ENCODE results near the gene EIF5A2. TPM values are rescaled to one million over a fixed set of nuclear protein-coding genes. Genes with fewer than 3 reads are reported as not detected.
"Not testable (repeated sequence)": the region's sequence is repeated elsewhere in the genome, so short reads cannot be mapped to it uniquely, and the experiment has no call there.

The EIF5A2 gene
- total RNA-seq, 1 donor from 2014 or later, result 3.2 TPM

DNA sequence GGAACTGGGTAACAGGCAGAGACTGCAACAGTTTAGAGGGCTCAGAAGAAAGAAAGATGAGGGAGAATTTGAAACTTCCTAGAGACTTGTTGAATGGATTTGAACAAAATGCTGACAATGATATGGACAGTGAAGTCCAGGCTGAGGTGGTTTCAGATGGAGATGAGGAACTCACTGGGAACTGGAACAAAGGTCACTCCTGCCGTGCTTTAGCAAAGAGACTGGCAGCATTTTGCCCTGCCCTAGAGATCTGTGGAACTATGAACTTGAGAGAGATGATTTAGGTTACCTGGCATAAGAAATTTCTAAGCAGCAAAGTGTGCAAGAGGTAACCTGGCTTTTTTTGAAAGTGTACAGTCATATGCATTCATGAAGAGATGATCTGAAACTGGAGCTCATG, 11.7 kb downstream of the EIF5A2 start:
- DNase-seq, result no peak

GRCh38 chr3:170896333-170896732, 12.1 kb downstream of the EIF5A2 start:
- not testable (repeated sequence) for DNase-seq

GRCh38 chr3:170893895-170894294, 14.5 kb downstream of the EIF5A2 start:
- no peak for DNase-seq

GRCh38 chr3:170889630-170890029, 18.8 kb downstream of the EIF5A2 start:
- peak; percentile 82 for DNase-seq

- DNase-seq, result peak; percentile 49
These were observed 19.3 kb downstream of the EIF5A2 start for GRCh38 chr3:170889132-170889531.

GRCh38 chr3:170884109-170884930, 24.1 kb downstream of the EIF5A2 start:
- DNase-seq, result not testable (repeated sequence)

DNA sequence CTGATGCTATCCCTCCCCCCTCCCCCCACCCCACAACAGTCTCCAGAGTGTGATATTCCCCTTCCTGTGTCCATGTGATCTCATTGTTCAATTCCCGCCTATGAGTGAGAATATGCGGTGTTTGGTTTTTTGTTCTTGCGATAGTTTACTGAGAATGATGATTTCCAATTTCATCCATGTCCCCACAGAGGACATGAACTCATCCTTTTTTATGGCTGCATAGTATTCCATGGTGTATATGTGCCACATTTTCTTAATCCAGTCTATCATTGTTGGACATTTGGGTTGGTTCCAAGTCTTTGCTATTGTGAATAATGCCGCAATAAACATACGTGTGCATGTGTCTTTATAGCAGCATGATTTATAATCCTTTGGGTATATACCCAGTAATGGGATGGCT, 29.7 kb downstream of the EIF5A2 start:
- not testable (repeated sequence) for DNase-seq

DNA sequence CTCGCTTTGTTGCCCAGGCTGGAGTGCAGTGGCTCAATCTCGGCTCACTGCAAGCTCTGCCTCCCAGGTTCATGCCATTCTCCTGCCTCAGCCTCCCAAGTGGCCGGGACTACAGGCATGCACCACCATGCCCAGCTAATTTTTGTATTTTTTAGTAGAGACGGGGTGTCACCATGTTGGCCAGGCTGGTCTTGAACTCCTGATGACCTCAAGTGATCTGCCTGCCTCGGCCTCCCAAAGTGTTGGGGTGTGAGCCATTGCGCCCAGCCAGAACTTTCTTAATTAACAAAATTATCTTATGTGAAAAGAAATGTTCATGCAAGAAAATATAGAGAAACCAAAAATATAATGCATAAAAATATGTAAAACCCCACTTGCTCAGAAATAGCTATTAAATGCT, 31.1 kb downstream of the EIF5A2 start:
- DNase-seq, result not testable (repeated sequence)

- DNase-seq, result no peak
These were observed 31.9 kb downstream of the EIF5A2 start for GRCh38 chr3:170876537-170876936.

DNA sequence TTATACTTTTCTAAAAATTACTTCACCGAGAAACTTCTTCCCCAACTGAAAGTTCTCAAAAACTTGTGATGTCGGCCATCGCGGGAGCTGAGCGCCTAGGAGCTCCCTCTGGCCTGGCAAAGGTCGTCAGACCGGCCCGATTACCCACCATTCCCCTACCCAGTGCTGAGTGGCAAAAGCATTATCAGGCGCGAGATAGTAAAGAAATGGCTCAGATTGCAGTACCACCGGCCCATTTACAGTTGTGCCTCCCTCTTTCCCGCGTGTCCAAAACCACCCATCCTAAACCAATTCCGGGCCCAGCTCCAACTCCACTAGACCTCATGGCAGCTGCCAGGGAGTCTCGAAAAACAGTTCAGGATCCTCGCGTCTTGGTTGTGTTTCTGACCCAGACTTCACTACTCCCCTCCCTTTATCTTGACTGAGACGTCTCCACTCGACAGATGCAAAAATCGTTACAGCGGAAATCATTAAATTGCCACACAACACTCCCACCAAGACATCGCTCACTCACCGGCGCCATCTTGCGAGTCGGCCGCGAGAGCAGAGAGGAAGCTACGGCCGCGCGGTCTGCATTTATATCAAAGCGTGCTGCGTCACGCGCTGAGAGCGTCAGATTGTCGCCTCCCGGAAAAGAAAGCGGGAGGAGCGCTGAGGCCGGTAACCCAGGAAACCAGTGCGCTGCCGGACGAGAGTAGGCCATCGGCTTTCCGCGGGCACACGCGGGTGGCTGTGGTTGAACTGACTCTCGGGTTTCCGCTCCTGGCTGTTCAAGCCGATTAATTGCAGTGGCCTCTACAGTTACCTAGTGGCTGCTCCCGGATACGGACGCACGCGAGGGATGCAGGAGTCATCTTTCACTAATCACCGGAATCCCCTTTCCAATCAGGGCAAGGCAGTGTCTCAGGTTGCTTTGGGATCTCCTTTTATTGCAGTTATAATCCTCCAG, 38.5 kb downstream of the EIF5A2 start, which contains the start of gene RPL22L1:
Gene RPL22L1, minus strand, starts transcription at position 551 of the 949 bp plus-strand sequence. Its CDS starts 28 bp downstream, at position 523.
- DNase-seq, result no peak

GRCh38 chr3:170869239-170869590, 39.2 kb downstream of the EIF5A2 start:
- no peak for DNase-seq

GRCh38 chr3:170868577-170869238, 39.7 kb downstream of the EIF5A2 start:
- no peak for DNase-seq

- DNase-seq, result no peak
These were observed 41.1 kb downstream of the EIF5A2 start for GRCh38 chr3:170867143-170867937.

DNA sequence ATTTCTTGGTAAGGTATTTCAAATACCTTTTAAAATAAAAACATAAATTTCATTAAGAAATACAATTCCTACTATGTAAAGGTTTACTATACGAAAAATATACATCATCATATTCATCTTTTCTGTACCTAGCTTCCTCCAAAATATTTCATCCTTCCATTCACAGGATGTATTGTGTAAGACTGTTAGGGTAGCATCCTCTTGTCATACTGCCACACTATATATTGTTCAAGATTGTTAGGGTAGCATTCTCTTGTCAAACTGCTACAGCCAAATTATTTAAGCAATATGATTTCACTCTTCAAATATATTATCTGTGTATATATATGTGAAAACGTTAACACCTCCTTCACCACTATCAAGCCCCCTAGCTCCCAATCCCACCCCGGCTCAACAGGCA, 41.9 kb downstream of the EIF5A2 start:
- no peak for DNase-seq

DNA sequence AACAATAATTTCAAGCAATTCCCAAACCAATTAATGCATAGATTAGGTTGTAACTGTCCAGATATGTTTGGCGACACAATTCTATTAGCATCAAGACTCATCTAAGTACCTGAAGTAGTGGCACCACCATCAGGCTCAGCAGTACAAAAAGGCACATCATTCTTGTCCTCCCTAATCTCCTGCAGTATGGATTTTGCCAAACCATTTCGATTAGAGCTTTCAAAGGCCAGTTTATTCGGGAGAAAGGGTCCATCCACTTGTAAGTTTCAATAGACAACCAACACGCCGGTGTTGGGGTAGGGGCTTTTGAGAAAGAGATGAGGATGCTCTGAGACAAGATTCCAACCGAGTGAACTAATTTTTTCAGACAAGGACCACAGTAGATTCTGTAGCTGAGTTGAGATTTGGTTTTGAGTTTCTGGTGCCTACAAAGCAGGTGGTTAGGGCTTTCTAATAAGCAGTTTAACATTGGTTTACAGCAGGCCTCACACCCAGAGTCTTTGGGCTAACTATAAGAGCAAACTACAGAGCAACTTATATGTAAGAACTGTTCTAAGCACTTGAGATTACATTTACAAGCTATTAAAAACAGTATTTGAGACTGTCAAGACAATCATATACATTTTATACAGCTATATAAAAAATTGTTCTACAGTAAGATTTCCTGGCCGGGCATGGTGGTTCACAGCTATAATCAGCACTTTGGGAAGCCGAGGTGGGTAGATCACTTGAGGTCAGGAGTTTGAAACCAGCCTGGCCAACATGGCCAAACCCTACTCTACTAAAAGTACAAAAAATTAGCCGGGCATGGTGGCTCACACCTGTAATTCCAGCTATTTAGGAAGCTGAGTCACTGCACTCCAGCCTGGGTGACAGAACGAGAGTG, 43.0 kb downstream of the EIF5A2 start:
- DNase-seq, result no peak

DNA sequence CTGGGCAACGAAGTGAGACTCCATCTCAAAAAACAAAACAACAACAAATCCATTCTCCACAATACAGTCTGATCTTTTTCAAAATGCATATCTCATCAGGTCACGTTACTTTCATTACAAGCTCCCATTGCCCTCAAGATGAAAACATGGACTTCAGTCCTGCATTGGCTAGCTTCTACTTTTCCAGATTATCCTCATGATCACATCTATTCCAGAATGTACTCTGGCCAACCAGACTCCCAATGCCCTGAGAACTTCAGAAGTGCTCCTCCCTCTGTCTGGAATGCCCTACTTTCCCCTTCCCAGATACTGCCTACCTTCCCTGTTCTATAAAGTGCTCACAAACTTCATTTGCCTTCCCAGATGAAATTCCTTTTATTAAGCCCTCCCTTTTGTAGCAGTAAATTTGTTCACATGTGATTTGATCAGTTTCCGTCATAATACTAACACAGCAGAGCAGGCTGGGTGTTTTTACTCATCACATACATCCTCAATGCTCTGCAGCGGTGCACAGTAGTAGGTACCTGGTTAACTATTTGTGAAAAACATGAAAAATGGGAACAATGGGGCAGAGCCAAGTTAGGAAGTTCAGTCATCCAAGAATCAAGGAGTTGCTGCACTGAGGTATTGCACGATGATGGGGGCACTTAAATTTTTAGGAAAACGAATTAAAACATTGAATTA, 43.8 kb downstream of the EIF5A2 start:
- DNase-seq, result no peak

GRCh38 chr3:170863816-170864215, 44.6 kb downstream of the EIF5A2 start:
- DNase-seq, result no peak

DNA sequence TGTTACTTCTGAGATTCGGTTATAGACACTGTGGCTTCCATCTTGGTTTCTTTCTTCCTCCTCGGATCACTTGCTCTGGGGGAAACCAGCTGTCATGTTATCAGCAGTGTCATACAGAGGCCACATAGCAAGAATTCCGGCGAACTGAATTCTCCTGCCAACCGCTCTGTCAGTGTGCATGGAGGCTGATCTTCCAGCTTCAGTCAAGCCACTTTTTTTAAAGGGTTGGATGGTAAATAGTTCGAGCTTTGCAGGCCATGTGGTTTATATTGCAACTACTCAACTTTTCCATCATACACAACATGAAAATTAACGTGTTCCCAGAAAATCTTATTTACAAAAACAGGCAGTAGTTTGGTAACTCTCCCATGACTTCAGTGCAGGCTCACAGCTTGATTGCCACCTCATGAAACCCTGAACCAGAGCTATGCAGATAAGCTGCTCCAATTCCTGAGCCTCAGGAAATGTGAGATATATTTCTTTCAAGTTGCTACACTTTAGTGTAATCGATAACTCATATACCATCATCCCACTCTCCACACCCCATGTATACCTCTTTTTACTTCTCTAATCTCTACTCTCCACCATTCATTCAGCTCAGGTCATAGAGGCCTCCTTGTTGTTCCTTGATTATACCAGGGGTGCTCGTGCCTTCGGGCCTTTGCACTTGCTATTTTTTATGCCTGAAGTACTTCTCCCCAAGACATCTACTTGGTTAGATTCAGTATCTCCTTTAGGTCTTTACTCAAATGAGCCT, 45.6 kb downstream of the EIF5A2 start:
- peak; percentile 78 for DNase-seq

DNA sequence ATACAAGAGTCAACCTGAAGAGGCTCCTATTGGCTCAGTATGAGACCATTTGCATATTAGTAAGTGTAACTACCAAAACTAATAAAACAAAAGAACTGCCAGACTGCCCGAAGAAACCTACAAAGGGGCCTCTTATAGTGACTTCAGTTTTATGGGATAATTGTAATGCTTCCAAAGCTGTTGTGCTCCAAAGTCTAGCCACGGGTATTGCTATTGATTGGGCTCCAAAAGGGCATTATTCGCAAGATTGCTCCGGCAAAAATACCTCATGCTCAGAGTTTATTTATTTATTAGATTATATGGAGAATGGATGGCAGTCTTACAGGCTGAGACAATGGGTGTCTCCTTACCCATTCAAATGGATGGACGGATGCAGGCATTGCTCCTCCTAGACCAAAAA, 49.8 kb downstream of the EIF5A2 start:
- no peak for DNase-seq

Data from skin of body (tissue), 2 donors.